Esophagus squamous epithelium (tissue), 4 donors: ENCODE measurements around the gene SCN5A.

Experiments
- POLR2A ChIP-seq, 4 donors: fragments of 450-650 bp; IDR thresholded peaks; one replicate each; pipeline ENCODE4 v1.6.1; 2017; ENCODE audit warnings: antibody characterized with exemption in 4 of 4, mild to moderate bottlenecking in 4 of 4, moderate library complexity in 3 of 4
- TF ChIP-seq, protein P1 (sequence below), 6 experiments: fragments of 450-650 bp in 4 of 6; fragments of 200-600 bp in 2 of 6; sonication (generic) in 2 of 6; IDR thresholded peaks; one replicate each; pipeline ENCODE4 v1.5.1; 2016 to 2019; ENCODE audit warnings: antibody characterized with exemption in 6 of 6, mild to moderate bottlenecking in 4 of 6, moderate library complexity in 4 of 6

DNA sequence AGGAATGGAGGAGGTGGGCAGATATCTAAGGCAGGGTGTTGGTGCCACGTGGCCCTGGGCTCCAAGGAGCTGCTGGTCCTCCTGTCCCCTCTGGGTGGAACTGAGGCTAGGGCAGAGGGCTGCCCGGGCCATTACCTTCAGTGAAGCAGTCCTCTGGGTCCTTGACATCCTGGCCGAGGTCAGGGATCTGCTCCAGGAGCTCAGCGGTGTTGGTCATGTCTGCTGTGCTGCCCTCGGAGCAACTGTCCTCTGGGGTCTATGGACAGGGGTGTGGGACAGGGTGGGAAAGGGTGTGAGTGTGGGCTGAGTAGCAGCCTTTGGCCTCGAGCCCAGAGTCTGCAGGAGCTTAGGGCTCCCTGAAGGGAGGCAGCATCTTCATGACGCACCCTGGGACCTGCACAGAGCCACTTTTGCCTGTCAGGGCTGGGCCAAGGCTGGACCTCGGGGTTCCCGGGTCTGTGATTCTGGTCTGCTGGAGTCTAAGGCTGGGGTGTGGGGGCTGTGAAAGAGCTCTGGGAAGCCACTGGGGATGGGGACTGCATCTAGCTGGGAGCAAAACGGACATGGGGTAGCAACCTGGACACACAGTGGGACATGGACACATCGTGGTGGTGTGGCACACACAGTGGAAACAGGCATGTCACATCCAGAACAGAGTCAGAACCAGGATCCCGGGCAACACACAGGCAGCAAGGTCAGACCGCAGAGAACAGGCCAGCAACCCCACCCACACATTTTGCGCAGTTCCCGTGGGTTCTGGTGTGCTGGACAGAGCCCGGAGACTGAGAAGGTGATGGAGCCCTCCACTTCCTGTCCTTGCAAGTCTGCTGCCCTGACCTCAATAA is 72.7 kb downstream of the SCN5A start:
- TF ChIP-seq, protein P1, sequence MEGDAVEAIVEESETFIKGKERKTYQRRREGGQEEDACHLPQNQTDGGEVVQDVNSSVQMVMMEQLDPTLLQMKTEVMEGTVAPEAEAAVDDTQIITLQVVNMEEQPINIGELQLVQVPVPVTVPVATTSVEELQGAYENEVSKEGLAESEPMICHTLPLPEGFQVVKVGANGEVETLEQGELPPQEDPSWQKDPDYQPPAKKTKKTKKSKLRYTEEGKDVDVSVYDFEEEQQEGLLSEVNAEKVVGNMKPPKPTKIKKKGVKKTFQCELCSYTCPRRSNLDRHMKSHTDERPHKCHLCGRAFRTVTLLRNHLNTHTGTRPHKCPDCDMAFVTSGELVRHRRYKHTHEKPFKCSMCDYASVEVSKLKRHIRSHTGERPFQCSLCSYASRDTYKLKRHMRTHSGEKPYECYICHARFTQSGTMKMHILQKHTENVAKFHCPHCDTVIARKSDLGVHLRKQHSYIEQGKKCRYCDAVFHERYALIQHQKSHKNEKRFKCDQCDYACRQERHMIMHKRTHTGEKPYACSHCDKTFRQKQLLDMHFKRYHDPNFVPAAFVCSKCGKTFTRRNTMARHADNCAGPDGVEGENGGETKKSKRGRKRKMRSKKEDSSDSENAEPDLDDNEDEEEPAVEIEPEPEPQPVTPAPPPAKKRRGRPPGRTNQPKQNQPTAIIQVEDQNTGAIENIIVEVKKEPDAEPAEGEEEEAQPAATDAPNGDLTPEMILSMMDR (IDR thresholded peaks at IDR 0.05) = no peak
- no peak for TF ChIP-seq POLR2A (IDR thresholded peaks at IDR 0.05)
